Left ventricle myocardium inferior (tissue), 1 donor: ENCODE measurements around the gene C10orf143. TPM values are rescaled to one million over a fixed set of nuclear protein-coding genes. Genes with fewer than 3 reads are reported as not detected.

ENCODE experiments used
- DNase-seq: peaks from one replicate; pipeline ENCODE4 v3.0.0-alpha.2; 2020
- H3K27ac ChIP-seq: fragments of 200-600 bp; replicated peaks from 2 replicates; pipeline ENCODE4 v1.8.0; 2021
- H3K27me3 ChIP-seq: fragments of 200-600 bp; 2 replicates; pipeline ENCODE4 v1.8.0; 2021; ENCODE audit warnings: low read depth
- H3K36me3 ChIP-seq: fragments of 200-600 bp; 2 replicates; pipeline ENCODE4 v1.8.0; 2021
- H3K4me1 ChIP-seq: fragments of 200-600 bp; 2 replicates; pipeline ENCODE4 v1.8.0; 2021
- H3K4me3 ChIP-seq: fragments of 200-600 bp; 2 replicates; pipeline ENCODE4 v1.8.0; 2021; ENCODE audit warnings: mild to moderate bottlenecking, moderate library complexity
- H3K9me3 ChIP-seq: fragments of 200-600 bp; replicated peaks from 2 replicates; pipeline ENCODE4 v1.8.0; 2021
- CTCF ChIP-seq: fragments of 200-600 bp; IDR thresholded peaks from 2 replicates; pipeline ENCODE4 v1.8.0; 2021; ENCODE audit warnings: antibody characterized with exemption, mild to moderate bottlenecking, borderline replicate concordance
- intact Hi-C: fragments of 100-400 bp; cut with micrococcal nuclease; formaldehyde crosslinking; loops from one replicate; pipeline ENCODE4 v1.11.0; 2022
- total RNA-seq: library from RNA; stranded (reverse); fragmentation: NEBNext Ultra II Directional; extraction: Animal tissue kit (Norgen Biotek cat#: 25700); gene quantifications from one replicate; pipeline ENCODE4 v1.2.1, GENCODE V29; 2021
- donor health status: DM: no; HTN: yes; CAD: no; lungs with severe emphysema.

C10orf143 gene
- total RNA-seq, 1 donor from 2014 or later = 1.7 TPM

DNA sequence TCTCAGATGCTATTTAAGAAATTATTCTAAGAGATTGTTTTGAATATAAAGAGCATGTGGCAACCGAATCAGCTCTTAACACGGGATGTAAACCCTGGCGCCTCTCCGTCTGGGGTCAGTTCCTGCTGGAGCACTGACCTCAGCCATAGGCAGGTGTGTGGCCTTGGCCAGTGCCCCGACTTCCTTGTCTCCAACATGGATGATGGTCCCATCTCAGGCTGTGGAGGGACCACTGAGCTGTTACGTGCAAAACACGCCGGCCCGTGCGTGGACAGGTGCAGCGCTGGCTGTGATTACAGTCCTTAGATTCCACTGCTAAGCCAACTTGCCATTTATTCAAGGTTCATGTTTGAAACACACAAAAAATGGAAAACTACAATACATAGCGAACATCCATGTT is 59.9 kb downstream of the C10orf143 start:
- TF ChIP-seq CTCF = no peak
- no peak overlapping the region for H3K27ac ChIP-seq
- peaks cover 42% of the 10 kb centered on the region for H3K27me3 ChIP-seq
- peaks cover 18% of the 10 kb centered on the region for H3K9me3 ChIP-seq
- H3K36me3 ChIP-seq = no peaks in the 10 kb centered on the region
- intact Hi-C loops = no loop called here
- H3K4me3 ChIP-seq = no peak overlapping the region
- no peak for DNase-seq
- H3K4me1 ChIP-seq = no peaks in the 10 kb centered on the region

DNA sequence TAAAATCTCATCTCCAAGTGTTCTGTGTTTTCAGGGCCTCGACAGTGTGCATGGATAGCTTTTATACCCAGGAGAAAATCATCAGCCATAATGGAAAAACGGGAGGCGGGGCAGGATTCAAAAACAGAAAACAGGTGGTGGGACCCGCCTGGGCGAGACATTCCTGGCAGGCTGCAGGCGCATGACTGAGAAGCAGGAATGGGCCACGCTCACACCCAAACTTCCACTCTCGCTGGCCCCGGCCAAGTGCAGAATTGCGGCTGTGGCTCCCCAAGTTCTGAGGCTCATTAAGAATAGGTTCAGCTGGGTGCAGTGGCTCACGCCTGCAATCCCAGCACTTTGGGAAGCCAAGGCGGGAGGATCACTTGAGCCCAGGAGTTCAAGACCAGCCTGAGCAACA is 60.6 kb downstream of the C10orf143 start:
- DNase-seq = no peak
- Histone ChIP-seq H3K9me3 (peaks cover 13% of the 10 kb centered on the region), H3K4me3 (no peak overlapping the region), H3K27me3 (peaks cover 50% of the 10 kb centered on the region), H3K4me1 (no peaks in the 10 kb centered on the region), H3K27ac (no peak overlapping the region), H3K36me3 (no peaks in the 10 kb centered on the region)
- TF ChIP-seq CTCF = no peak
- intact Hi-C loops = no loop called here

- intact Hi-C loops = no loop called here
- Histone ChIP-seq H3K27me3 (peaks cover 57% of the 10 kb centered on the region), H3K27ac (no peak overlapping the region), H3K4me3 (no peak overlapping the region), H3K4me1 (no peaks in the 10 kb centered on the region), H3K36me3 (no peaks in the 10 kb centered on the region), H3K9me3 (peaks cover 5% of the 10 kb centered on the region)
- TF ChIP-seq CTCF = no peak
- DNase-seq = no peak
Measured at GRCh38 chr10:130049244-130049643, 61.4 kb downstream of the C10orf143 start.

GRCh38 chr10:130048081-130048480 is 62.5 kb downstream of the C10orf143 start:
- Histone ChIP-seq H3K9me3 (no peaks in the 10 kb centered on the region), H3K4me3 (no peak overlapping the region), H3K27me3 (peaks cover 69% of the 10 kb centered on the region), H3K27ac (no peak overlapping the region), H3K4me1 (no peaks in the 10 kb centered on the region), H3K36me3 (no peaks in the 10 kb centered on the region)
- intact Hi-C loops = no loop called here
- TF ChIP-seq CTCF = no peak
- no peak for DNase-seq

DNA sequence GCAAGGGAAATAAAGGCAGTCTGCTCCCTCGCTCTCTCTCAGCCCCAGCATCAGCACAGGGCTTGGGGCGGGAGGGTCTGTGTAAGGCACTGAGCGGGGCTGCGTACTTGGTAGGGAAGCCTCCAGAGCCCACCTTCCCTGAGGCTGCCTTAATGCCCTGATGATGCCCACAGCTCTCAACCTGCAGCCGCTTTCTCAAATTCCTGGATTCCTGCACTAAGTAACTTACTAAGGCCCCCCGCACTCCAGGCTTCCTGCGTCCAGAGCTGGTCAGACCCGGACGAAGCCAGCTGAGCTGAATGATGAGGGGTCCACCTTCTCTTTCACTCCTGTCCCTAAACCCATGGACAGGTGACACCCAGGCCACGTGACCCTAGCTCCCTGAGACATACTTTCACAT is 63.3 kb downstream of the C10orf143 start:
- no peak for DNase-seq
- no peak overlapping the region for H3K27ac ChIP-seq
- H3K27me3 ChIP-seq = peaks cover 67% of the 10 kb centered on the region
- no peaks in the 10 kb centered on the region for H3K9me3 ChIP-seq
- no peaks in the 10 kb centered on the region for H3K4me1 ChIP-seq
- no peaks in the 10 kb centered on the region for H3K36me3 ChIP-seq
- no peak for TF ChIP-seq CTCF
- H3K4me3 ChIP-seq = no peak overlapping the region
- intact Hi-C loops = no loop called here

DNA sequence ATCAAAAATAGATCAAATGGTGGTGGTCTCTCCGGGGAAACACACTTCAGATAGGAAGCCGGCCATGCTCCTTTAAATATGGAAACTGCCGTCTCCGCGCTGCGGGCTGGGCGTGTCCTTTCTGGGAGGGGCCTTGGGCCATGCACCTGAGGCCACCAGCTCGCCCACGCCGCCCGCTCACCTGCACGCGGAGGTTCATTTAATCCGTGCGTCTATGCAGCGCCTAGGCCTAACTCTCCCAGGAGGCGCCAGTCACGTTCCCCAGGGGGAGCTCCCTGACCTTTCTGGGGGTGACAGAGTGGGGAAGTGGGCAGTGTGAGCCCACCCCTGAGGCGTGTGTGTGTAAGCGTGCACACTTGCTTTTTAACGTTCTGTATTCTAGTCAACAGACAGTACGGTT is 64.0 kb downstream of the C10orf143 start:
- no peaks in the 10 kb centered on the region for H3K36me3 ChIP-seq
- H3K9me3 ChIP-seq = no peaks in the 10 kb centered on the region
- H3K4me1 ChIP-seq = no peaks in the 10 kb centered on the region
- H3K4me3 ChIP-seq = no peak overlapping the region
- TF ChIP-seq CTCF = no peak
- H3K27me3 ChIP-seq = peaks cover 64% of the 10 kb centered on the region
- no peak overlapping the region for H3K27ac ChIP-seq
- intact Hi-C loops = no loop called here
- DNase-seq = no peak
